HUDEP-2 (cell line): ENCODE data around the gene UTRN.
A peak's percentile ranks its signal among the peaks of the same experiment; 100 is the strongest.

Experiments used
- DNase-seq, 76 experiments: peaks; one replicate each; lab custom pipeline; 2025; ENCODE audit not compliant: unreplicated experiment in 76 of 76; lab: John Stamatoyannopoulos, UW

The UTRN gene

GRCh38 chr6:144279484-144280150 is 5.5 kb upstream of the UTRN start:
- no peak for DNase-seq

GRCh38 chr6:144283646-144284477 is 1.3 kb upstream of the UTRN start:
- no peak for DNase-seq

- DNase-seq, result no peak
Measured at GRCh38 chr6:144284478-144284782, 705 bp upstream of the UTRN start.

GRCh38 chr6:144285548-144285797 is 338 bp downstream of the UTRN start:
- DNase-seq, result no peak

- peak in 3 of 76 experiments; percentile 7 to 18 (median 9) for DNase-seq
Measured at GRCh38 chr6:144285798-144286502, 815 bp downstream of the UTRN start.

- DNase-seq, result peak in 1 of 76 experiments; percentile 9
Measured at GRCh38 chr6:144286503-144287393, 1.6 kb downstream of the UTRN start.

- no peak for DNase-seq
Measured at GRCh38 chr6:144289006-144289405, 3.9 kb downstream of the UTRN start.

GRCh38 chr6:144292372-144292771 is 7.2 kb downstream of the UTRN start:
- DNase-seq, result no peak

GRCh38 chr6:144294016-144294415 is 8.9 kb downstream of the UTRN start:
- no peak for DNase-seq

GRCh38 chr6:144295211-144295610 is 10.1 kb downstream of the UTRN start:
- DNase-seq, result no peak

GRCh38 chr6:144295981-144296767 is 11.0 kb downstream of the UTRN start:
- DNase-seq, result no peak

GRCh38 chr6:144296973-144297372 is 11.8 kb downstream of the UTRN start:
- DNase-seq, result no peak

- DNase-seq, result no peak
Measured at GRCh38 chr6:144297511-144298100, 12.5 kb downstream of the UTRN start.

GRCh38 chr6:144298194-144298593 is 13.1 kb downstream of the UTRN start:
- no peak for DNase-seq

GRCh38 chr6:144298916-144299315 is 13.8 kb downstream of the UTRN start:
- DNase-seq, result no peak

- no peak for DNase-seq
Measured at GRCh38 chr6:144302701-144303372, 17.7 kb downstream of the UTRN start.

GRCh38 chr6:144304223-144304848 is 19.2 kb downstream of the UTRN start:
- DNase-seq, result no peak

GRCh38 chr6:144305567-144305966 is 20.4 kb downstream of the UTRN start:
- DNase-seq, result no peak

- DNase-seq, result no peak
Measured at GRCh38 chr6:144305985-144306384, 20.9 kb downstream of the UTRN start.
